IPS-18a (cell line): Measurements from ENCODE around the gene EFHC2.
"Not testable (repeated sequence)": the region's sequence is repeated elsewhere in the genome, so short reads cannot be mapped to it uniquely, and the experiment has no call there.

Experiments used
- H3K27ac ChIP-seq: one replicate; pipeline ENCODE4 v1.5.1; 2013; ENCODE audit warnings: low read length
- H3K27me3 ChIP-seq: one replicate; pipeline ENCODE4 v1.6.1; 2013; ENCODE audit warnings: mild to moderate bottlenecking, low read length; ENCODE audit not compliant: control insufficient read depth, insufficient read depth
- H3K36me3 ChIP-seq: one replicate; pipeline ENCODE4 v1.6.1; 2013; ENCODE audit warnings: low read depth, low read length; ENCODE audit not compliant: control insufficient read depth
- H3K4me1 ChIP-seq: one replicate; pipeline ENCODE4 v1.6.1; 2013; ENCODE audit warnings: low read depth, low read length; ENCODE audit not compliant: control insufficient read depth
- H3K4me3 ChIP-seq: one replicate; pipeline ENCODE4 v1.5.1; 2013; ENCODE audit warnings: low read length
- H3K9ac ChIP-seq: one replicate; pipeline ENCODE4 v1.6.1; 2013; ENCODE audit warnings: mild to moderate bottlenecking, low read length, moderate library complexity
- H3K9me3 ChIP-seq: one replicate; pipeline ENCODE4 v1.6.1; 2013; ENCODE audit warnings: low read depth, low read length; ENCODE audit not compliant: control insufficient read depth

The EFHC2 gene

GRCh38 chrX:44228621-44229020 is 114.9 kb downstream of the EFHC2 start:
- no peaks in the 10 kb centered on the region for H3K27me3 ChIP-seq
- H3K9ac ChIP-seq: no peak overlapping the region
- H3K4me1 ChIP-seq: peaks cover 9% of the 10 kb centered on the region
- H3K36me3 ChIP-seq: no peaks in the 10 kb centered on the region
- H3K9me3 ChIP-seq: peaks cover 7% of the 10 kb centered on the region
- no peak overlapping the region for H3K27ac ChIP-seq
- H3K4me3 ChIP-seq: no peak overlapping the region

- Histone ChIP-seq H3K9ac (no peak overlapping the region), H3K4me3 (no peak overlapping the region), H3K9me3 (peaks cover 10% of the 10 kb centered on the region), H3K27me3 (no peaks in the 10 kb centered on the region), H3K27ac (no peak overlapping the region), H3K36me3 (no peaks in the 10 kb centered on the region), H3K4me1 (peaks cover 9% of the 10 kb centered on the region)
These were observed 115.5 kb downstream of the EFHC2 start for GRCh38 chrX:44227991-44228390.

GRCh38 chrX:44225667-44226066 is 117.8 kb downstream of the EFHC2 start:
- Histone ChIP-seq H3K27me3 (no peaks in the 10 kb centered on the region), H3K36me3 (no peaks in the 10 kb centered on the region), H3K4me3 (no peak overlapping the region), H3K27ac (no peak overlapping the region), H3K9ac (no peak overlapping the region), H3K4me1 (peaks cover 9% of the 10 kb centered on the region), H3K9me3 (peaks cover 11% of the 10 kb centered on the region)

DNA sequence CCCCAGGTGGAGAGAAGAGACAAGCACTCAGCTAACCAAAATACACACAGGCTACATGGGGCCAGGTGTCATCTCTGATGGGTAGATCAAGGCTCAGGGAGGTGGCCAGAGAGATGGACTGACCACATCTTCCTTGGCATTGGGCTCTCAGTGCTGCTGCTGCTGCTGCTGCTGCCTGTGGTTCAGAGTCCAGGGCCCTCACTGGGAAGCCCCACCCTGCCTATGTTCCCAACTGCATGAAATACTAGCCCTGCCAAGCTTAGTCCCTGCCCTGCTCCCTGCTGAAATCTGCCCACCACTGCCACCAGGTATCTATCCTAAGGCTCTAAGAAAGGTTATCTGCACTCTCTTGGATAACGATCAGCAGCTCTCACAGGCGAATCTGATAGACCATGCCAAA is 118.7 kb downstream of the EFHC2 start:
- no peaks in the 10 kb centered on the region for H3K36me3 ChIP-seq
- peaks cover 9% of the 10 kb centered on the region for H3K4me1 ChIP-seq
- no peak overlapping the region for H3K27ac ChIP-seq
- H3K9me3 ChIP-seq: peaks cover 11% of the 10 kb centered on the region
- H3K9ac ChIP-seq: no peak overlapping the region
- H3K27me3 ChIP-seq: no peaks in the 10 kb centered on the region
- H3K4me3 ChIP-seq: no peak overlapping the region

GRCh38 chrX:44223150-44223549 is 120.3 kb downstream of the EFHC2 start:
- Histone ChIP-seq H3K9ac (no peak overlapping the region), H3K9me3 (peaks cover 11% of the 10 kb centered on the region)

GRCh38 chrX:44218465-44218864 is 125.0 kb downstream of the EFHC2 start:
- H3K9ac ChIP-seq: no peak overlapping the region
- H3K27ac ChIP-seq: no peak overlapping the region
- H3K4me1 ChIP-seq: no peaks in the 10 kb centered on the region
- no peaks in the 10 kb centered on the region for H3K27me3 ChIP-seq
- no peak overlapping the region for H3K4me3 ChIP-seq
- peaks cover 8% of the 10 kb centered on the region for H3K9me3 ChIP-seq
- no peaks in the 10 kb centered on the region for H3K36me3 ChIP-seq

More at GRCh38 chrX:44223150-44223549, 120.3 kb downstream of the EFHC2 start:
- H3K27ac ChIP-seq: no peak overlapping the region
- H3K4me3 ChIP-seq: no peak overlapping the region
- H3K27me3 ChIP-seq: no peaks in the 10 kb centered on the region
- H3K4me1 ChIP-seq: peaks cover 6% of the 10 kb centered on the region
- H3K36me3 ChIP-seq: no peaks in the 10 kb centered on the region

- no peaks in the 10 kb centered on the region for H3K27me3 ChIP-seq
- H3K4me3 ChIP-seq: no peak overlapping the region
- H3K36me3 ChIP-seq: no peaks in the 10 kb centered on the region
- H3K4me1 ChIP-seq: no peaks in the 10 kb centered on the region
- H3K9me3 ChIP-seq: peaks cover 10% of the 10 kb centered on the region
- no peak overlapping the region for H3K9ac ChIP-seq
- no peak overlapping the region for H3K27ac ChIP-seq
These were observed 127.3 kb downstream of the EFHC2 start for GRCh38 chrX:44216171-44216570.

GRCh38 chrX:44203791-44204190 is 139.7 kb downstream of the EFHC2 start:
- Histone ChIP-seq H3K9ac (no peak overlapping the region), H3K27ac (no peak overlapping the region), H3K4me1 (no peaks in the 10 kb centered on the region), H3K9me3 (peaks cover 14% of the 10 kb centered on the region), H3K4me3 (no peak overlapping the region), H3K27me3 (no peaks in the 10 kb centered on the region), H3K36me3 (no peaks in the 10 kb centered on the region)

GRCh38 chrX:44202596-44202995 is 140.9 kb downstream of the EFHC2 start:
- no peak overlapping the region for H3K9ac ChIP-seq
- no peak overlapping the region for H3K27ac ChIP-seq
- no peaks in the 10 kb centered on the region for H3K27me3 ChIP-seq
- H3K4me1 ChIP-seq: no peaks in the 10 kb centered on the region
- H3K4me3 ChIP-seq: no peak overlapping the region
- no peaks in the 10 kb centered on the region for H3K36me3 ChIP-seq
- peaks cover 14% of the 10 kb centered on the region for H3K9me3 ChIP-seq

- Histone ChIP-seq H3K9ac (no peak overlapping the region), H3K4me3 (no peak overlapping the region), H3K4me1 (no peaks in the 10 kb centered on the region), H3K36me3 (no peaks in the 10 kb centered on the region), H3K27ac (no peak overlapping the region), H3K27me3 (no peaks in the 10 kb centered on the region), H3K9me3 (peaks cover 25% of the 10 kb centered on the region)
These were observed 154.4 kb downstream of the EFHC2 start for GRCh38 chrX:44189116-44189515.

- H3K9me3 ChIP-seq: peaks cover 22% of the 10 kb centered on the region
- not testable (repeated sequence) for H3K27ac ChIP-seq, H3K27me3 ChIP-seq, H3K9ac ChIP-seq, H3K36me3 ChIP-seq, H3K4me3 ChIP-seq, H3K4me1 ChIP-seq
These were observed 155.6 kb downstream of the EFHC2 start for GRCh38 chrX:44187915-44188314.

GRCh38 chrX:44183329-44183728 is 160.1 kb downstream of the EFHC2 start:
- H3K9ac ChIP-seq: no peak overlapping the region
- H3K27me3 ChIP-seq: no peaks in the 10 kb centered on the region

More at GRCh38 chrX:44183329-44183728, 160.1 kb downstream of the EFHC2 start:
- no peak overlapping the region for H3K27ac ChIP-seq
- H3K4me3 ChIP-seq: no peak overlapping the region
- H3K4me1 ChIP-seq: no peaks in the 10 kb centered on the region
- H3K9me3 ChIP-seq: peaks cover 17% of the 10 kb centered on the region
- H3K36me3 ChIP-seq: no peaks in the 10 kb centered on the region
